HG03095 (cell line): ENCODE data around the gene TPST2.

ENCODE experiments used
- ATAC-seq: cut with Tn5 transposase; IDR thresholded peaks from one replicate; pipeline ENCODE4 v1.9.1; 2021; ENCODE audit warnings: moderate library complexity; ENCODE audit not compliant: unreplicated experiment

Gene TPST2

DNA sequence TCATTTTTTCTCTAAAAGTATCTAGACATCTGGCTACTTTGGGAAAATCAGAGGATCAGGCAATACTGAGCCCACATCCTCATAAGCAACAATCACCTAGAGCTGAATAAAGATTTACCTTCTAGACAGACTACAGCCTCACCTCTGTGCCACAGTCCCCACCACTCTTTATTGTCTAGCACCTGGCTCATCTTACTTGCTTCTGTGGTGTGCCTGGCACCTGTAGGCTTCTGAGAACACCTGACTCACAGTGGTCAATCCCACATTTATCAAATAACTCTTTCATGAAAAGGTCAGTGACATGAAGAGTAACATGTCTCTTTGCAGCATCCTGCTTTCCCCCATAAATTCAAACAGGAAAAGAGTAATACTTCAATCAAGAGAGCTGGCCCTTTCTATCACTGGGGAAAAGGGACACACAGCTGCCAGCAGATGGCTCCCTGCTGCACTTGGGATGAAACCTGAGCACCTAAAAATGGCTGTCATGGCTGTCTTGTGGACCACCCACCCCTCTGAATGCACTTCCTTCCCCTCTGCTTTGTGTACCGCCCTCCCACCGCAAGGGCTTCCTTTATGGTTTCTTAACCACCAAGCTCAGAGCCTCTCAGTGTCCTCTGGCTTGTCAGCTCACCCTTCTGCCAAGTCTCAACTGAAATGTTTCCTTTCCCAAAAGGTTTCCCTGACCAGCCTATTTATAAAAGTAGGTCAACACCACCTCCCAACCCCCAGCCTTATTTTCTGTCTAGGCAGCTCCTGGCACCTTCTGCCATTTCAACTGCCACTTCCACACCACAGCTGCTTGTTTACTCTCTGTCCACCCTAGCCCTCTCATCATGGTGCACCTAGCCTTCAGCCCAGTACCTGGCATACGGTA, 87.0 kb downstream of the TPST2 start:
- no peak for ATAC-seq

DNA sequence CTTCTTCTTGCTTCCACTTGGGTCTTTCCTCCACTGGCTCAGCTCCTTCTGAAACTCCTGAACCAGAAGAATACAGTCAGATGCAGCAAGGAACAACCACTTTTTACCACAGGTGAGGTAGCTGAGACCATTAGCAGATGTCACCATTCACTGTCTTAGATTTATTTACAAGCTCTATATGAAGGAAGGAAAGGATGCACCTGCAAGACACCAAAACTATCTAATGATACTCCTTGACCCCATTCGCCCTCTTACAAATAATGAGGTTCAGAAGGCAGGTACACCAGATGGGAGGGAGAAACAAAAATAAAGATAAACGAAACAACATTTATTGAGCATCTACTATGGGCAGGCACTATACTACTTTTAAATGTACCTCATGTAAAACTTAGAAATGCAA, 87.9 kb downstream of the TPST2 start:
- ATAC-seq = no peak

DNA sequence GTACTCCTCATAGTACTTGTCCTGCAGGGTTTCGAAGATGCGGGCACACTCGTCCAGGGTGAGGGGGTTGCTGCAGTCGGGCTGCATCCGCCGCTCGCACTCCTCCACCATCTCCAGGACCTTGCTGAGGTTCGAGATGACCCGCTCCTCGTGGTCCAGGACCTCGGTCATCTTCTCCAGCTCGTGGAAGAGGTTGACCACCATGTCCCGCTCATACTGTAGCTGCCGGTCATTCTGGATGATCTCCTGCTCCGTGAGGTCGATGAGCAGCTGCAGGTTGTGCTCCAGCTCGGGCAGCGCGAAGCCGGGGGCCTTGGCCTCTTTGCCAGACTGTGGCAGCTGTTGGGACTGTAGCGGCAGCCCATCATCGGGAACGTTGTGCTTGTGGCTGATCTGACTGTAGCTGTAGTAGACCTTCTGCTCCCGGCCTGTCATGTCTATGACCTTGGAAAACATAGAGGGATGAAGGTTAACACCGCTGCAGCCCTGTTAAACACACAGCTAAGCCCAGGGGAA, 90.7 kb downstream of the TPST2 start:
- ATAC-seq = no peak

DNA sequence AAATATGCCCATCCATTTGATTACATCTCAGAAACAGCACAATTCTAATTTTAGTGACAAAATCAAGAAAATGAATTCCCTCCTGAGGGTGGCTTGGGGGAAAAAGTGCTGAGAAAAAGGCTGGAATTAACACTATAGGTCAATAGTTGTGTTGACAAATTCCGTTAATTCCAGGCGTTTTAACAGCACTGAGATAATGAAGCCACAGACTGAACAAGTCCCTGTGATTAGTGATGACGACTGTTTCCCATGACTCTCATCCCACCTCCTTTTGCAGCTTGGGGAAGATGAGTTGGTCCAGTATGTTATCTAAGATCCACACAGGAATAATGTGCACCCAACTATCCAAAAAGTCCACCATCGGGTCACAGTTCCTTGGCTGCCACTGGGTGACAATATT, 93.5 kb downstream of the TPST2 start:
- ATAC-seq = no peak

DNA sequence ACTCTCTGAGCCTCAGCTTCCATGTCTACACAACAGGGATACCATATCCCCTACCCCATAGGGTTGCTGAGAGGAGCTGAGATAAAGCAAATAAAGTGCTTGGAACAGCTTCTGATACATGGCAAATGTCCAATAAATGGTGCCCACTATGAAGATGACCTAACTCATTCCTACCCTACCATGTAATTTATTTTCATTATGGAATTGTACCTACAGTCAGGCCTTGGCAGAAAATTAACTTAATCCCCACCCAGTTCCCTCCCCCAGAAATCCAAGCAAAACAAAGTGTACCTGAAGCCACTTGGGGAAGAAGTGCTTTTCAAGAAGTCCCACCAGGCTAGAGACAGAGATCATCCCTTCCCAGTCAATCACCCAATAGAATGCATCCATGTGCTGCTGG, 95.4 kb downstream of the TPST2 start:
- no peak for ATAC-seq

DNA sequence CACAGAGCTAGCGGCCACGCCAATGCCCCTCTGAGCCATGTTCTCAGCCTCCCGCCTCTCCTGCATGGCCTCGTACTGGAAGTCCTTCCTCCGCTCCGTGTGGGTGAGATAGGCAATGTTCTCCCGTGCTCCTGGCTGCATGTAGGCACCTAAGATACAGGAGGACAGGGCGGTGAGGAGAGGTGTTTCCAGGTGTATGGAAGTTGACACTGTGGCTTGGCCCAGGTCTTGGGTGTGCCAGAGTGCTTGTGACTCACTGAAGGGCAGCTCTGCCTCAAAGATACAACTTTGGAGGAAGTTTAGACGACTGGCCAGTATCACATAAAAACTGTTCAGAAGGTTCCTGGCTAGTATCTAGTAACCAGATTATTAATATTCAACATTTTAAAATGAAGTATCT, 97.7 kb downstream of the TPST2 start:
- no peak for ATAC-seq

DNA sequence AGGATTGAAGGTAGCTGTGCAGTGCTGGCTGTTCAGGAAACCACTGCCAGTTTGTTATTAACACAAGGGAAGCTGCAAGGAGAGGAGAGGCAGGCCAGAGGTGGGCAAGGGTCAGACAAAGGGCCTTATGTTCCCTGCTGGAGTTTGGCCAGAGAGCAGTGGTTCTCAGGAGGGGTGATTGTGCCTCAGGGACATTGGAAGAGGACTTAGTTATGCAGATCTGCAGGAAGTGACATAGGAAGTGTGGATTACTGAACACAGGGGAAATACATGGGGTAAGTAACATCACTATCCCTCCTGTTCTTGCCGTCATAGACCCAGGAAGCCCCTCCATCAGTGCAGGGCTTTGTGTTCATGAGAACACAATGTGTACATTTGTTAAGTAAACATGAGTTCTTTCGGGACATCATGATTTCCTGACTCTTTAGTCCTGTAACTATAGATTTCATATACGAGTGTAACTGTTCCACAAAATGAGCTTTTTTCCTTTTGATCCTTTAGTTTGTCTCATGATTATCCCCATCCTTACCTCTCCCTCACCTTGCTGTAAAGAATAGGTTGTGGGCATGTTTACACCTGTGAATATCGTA, 100.4 kb downstream of the TPST2 start:
- ATAC-seq = no peak

DNA sequence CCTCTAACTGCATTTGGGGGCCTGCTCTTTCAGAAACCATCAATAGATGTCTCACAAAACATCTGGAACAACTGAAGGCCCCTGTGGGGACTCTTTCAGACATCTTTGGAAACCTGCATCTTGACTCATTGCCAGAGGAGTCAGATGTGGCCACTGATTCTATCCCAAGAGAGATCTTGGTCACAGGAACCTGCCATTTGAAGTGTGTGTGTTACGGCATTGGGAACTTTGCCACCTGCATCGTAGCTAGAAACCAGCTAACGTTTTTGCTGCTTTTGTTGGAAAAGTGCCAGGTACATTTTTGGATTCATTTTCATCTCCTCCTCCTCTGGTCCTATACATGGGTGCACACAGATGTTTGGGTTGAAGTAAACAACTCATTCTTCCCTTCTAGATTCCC, 101.9 kb downstream of the TPST2 start:
- ATAC-seq = no peak

DNA sequence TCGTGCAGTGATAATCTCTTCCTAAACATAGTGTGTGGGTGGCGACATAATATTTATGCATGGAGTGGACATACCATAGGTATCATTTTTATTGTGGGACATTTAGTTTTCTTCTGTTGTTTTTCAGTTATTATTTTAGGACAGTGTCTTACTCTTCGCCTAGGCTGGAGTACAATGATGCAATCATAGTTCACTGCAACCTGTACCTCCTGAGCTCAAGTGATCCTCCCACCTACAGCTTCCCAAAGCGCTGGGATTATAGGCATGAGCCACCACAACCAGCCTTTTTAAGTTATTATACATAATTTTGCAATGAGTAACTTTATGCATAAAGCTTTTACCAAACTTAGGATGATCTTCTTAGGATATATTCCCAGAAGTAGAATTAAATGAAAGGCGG, 103.5 kb downstream of the TPST2 start:
- ATAC-seq = no peak

DNA sequence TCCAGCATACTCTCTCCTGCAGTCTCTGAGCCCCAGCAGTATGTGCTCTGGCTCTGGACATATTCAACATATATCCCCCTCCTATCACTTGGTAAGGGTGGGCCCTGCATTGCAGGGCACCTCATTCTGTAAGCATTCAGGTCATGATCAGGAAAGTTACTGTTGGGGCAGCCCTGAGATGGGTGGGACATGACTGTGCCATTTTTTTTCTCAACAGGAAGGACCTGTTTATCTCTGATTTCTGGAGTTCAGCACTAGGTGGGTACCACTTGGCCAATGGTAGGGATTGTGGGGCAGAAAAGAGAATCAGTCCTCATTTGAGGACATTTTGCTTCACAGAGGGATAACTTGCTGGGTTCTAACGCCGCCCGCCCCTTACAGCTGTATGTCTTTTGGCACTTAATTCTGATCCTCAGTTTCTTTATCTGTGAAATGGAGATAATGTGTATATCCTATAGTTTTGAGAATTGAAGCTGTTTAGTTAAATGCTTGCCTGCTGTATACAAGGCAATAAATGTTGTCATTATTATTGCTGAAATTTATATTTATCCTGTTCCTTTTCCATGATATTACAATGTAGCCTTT, 104.0 kb downstream of the TPST2 start:
- no peak for ATAC-seq

DNA sequence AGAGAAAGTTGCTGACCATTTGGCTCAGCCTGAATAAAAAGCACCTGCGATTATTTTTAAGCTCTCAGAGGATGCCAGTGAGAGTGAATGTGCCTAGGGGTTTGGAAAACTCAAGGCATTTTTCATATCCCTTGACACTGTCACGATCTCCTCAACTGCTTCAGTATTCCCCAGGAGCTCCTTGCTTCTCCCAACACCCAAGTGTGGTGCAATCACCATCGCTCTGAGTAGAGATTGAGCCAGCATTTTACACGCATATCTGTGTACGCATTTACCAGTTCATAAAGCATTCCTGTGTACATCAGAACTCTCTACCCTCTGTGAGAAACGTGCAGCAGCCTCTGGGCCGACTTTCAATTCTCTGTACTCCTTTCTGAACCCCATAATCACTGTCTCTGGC, 104.9 kb downstream of the TPST2 start:
- no peak for ATAC-seq

DNA sequence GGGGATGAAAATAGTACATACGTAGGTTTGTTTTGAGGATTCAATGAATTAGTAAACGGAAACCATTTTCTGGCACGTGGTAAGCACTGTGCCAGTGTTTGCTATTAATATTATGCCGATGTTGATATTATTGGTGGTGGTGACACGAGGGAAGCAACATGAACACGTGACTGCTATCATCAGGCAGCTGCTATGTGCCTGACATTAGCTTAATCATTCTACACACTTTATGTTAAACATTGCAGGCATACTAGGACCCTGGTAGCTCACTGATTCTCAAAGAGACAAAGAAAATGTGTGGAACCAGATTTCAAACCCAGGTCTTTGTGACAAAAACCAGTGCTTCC, 105.6 kb downstream of the TPST2 start:
- no peak for ATAC-seq

DNA sequence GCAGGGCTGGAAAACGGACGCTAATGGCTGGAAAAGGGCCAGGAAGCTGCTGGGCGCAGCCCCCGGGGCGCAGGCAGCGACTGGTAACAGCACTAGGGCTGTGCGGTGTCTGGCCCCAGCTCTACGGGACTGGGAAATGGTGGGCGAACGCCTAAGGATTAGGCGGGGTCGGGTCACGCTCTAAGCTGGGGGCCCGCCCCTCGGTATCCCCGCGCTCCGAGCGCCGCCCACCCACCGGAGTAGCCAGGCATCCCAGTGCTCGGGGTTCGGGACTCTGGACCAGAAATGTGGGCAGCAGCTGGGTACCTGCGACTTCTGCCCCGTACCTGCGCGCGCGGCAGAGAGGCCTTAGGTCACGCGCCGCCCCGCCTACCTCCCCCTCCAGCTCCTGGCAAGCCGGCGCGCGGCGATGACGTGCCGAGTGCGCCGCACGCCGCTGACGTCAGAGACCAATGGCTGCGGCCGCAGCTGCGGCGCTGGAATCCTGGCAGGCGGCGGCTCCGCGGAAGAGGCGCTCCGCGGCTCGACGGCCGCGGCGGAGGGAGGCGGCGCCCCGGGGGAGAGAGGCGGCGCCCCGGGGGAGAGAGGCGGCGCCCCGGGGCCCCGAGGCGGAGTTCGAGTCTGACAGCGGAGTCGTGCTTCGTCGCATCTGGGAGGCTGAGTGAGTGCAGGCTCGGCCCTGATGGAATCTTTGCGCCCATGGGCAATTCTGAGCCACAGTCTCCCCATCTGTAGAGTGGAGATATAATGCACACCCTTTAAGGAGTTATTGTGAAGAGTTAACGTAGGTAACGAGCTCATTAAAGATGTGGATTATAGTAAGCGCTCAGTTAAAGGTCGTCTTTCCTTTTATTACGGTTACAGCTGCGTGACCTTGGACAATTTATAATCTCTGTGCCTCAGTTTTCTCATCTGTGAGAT, 106.2 kb downstream of the TPST2 start, which contains the start of the genes HPS4 and SRRD:
HPS4 (minus strand) TSS at position 345 of the 921 bp plus-strand sequence. CDS start 2,021 bp downstream, outside the sequence.
SRRD (plus strand) TSS at position 439 of the 921 bp plus-strand sequence; CDS start at position 453, 14 bp downstream.
- peak; percentile 51 for ATAC-seq

DNA sequence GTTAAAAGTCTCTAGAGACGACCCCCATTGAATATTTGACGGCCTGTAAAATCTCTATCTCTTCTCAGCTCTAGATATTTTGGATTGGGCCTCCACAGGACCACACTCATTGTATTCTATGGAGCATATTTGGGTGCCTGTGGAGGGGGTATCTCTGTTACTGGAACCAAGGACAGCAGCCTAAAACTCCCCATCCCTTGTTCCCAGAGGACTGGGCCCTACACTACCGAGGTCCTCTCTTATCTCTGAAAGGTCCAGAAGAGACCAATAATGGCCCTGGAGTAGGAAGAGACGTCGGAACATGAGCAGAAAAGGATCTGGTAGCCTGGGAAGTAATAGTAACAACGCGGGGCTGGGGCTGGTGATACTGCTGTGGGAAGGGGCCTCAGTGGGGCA, 106.9 kb downstream of the TPST2 start:
- peak; percentile 2 for ATAC-seq

DNA sequence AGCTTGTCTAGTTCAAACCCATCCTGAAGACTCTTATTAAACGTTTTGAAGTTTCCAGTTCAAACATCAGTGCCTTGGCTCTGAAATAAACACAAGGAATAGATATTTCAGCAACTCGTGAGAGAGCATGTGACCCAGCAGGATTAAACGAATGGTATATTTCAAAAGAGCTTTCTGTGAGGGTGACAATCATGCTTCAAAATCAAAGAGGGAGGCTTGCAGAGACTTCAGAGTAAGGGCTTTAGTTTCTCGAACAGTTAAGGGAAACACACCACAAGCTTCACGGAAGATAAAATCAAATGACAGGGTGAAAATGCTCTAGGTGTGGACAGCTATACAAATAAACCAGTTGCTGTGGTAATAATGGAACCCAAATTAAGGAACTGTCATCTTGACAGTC, 107.8 kb downstream of the TPST2 start:
- ATAC-seq = no peak

DNA sequence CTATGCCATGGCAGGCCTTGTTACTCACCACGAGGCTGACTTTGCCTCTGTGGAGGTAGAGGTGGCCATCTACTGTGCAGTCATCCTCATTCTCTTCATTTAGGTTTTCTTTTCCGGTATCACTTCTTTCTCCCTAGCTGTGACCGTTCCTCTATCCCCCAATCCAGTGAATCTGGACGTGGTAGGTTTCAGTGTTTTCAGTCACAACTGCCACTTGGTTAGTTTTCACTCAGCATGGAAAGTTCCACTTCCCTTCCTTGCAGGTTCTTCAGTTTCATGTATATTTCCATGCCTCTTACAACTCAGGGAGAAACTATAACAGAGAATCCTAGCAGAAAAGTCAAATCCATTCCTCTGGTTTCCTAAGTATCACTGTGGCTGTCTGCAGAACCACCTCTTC, 108.2 kb downstream of the TPST2 start:
- ATAC-seq = no peak

DNA sequence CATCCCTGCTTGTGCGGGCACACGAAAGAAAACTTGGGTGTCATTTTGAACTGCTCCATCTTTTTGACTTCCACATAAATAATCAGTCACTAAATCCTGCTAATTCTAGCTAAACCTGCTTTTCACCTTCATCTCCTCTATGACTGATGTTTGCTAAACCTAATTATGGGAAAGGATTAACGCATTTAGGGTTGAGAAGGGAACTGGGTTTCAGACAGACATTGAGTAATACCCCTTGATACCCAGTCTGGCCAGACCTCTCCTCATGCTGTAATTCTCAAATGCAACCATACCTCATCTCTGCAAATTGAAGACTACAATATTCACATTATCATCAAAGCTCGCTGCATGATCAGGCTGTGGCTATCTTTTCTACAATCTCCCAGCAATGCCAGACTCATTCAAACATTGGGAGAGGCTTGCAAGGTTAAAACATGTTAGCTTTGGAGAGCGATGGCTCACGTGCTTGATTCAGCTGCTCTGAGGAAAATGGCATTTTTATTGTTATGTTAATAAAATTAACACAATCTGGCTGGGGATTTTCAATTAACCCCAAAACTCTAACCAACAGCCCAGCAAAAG, 108.7 kb downstream of the TPST2 start:
- no peak for ATAC-seq

DNA sequence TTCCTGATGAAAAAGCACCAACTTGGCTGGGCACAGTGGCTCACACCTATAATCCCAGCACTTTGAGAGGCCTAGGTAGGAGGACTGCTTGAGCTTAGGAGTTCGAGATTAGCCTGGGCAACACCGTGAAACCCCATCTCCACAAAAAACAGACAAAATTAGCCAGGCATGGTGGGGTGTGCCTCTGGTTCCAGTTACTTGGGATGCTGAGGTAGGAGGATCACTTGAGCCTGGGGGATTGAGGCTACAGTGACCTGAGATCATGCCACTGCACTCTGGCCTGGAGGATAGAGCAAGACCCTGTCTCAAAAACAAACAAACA, 109.4 kb downstream of the TPST2 start:
- ATAC-seq = no peak

DNA sequence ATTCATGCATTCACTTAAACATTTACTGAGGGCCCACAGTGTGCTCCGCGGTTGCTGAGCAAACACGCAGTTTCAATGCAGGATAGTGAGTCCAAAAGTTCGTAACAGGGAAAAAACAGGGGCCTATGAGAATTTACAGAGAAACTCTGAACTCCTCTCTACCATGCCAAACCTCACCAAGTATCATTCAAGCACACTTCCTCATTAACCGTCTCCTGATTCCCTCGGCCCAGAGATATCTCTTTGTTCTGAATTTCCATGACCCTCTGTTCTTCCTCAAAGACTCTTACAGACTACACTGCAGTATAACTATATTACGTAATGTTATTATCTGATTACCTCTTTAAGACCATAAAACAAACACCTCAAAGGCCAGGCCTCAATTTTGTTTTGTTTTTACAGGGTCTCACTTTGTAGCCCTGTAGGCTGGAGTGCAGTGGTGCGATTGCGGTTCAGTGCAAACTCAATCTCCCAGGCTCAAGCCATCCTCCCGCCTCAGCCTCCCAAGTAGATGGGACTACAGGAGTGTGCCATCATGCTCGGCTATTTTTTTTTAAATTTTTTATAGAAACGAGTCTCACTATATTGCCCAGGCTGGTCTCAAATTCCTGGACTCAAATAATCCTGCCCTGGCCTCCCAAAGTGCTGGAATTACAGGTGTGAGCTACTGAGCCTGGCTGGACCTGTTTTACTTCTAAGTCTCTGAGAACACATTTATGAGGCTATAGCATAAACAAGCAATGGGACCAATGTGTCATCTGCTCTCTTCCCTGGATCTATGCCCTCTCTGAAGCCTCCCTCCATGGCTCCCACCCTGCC, 109.9 kb downstream of the TPST2 start:
- ATAC-seq = no peak
